HL-60 (cell line): ENCODE data around the gene MACF1.

Experiments
- DNase-seq, 2 experiments: peaks; one replicate each; pipeline ENCODE4 v3.0.0-alpha.2; 2010 to 2020; ENCODE audit warnings: low read depth in 1 of 2, low spot score in 1 of 2
- H3K27ac ChIP-seq: fragments of 250-450 bp; sonication (Bioruptor Pico); replicated peaks from 2 replicates; pipeline ENCODE4 v1.5.1; 2020; ENCODE audit warnings: mild to moderate bottlenecking, moderate library complexity
- H3K27me3 ChIP-seq: fragments of 250-450 bp; sonication (Bioruptor Pico); 2 replicates; pipeline ENCODE4 v1.5.1; 2021; ENCODE audit warnings: mild to moderate bottlenecking, moderate library complexity; ENCODE audit not compliant: insufficient read depth, poor library complexity, severe bottlenecking
- H3K4me3 ChIP-seq: replicated peaks from 2 replicates; pipeline ENCODE4 v1.5.1; 2011; ENCODE audit warnings: mild to moderate bottlenecking, control low read depth, low read length; ENCODE audit not compliant: insufficient read depth
- CTCF ChIP-seq: IDR thresholded peaks from one replicate; pipeline ENCODE4 v1.5.1; 2011; ENCODE audit warnings: low read length, control low read depth, inconsistent platforms; ENCODE audit not compliant: insufficient read depth
- GABPA ChIP-seq: IDR thresholded peaks from 2 replicates; pipeline ENCODE4 v1.6.1; 2012; ENCODE audit warnings: low read depth
- POLR2AphosphoS5 ChIP-seq: IDR thresholded peaks from 2 replicates; pipeline ENCODE4 v1.6.1; 2012; ENCODE audit warnings: low read depth
- REST ChIP-seq: IDR thresholded peaks from 2 replicates; pipeline ENCODE4 v1.6.1; 2012; ENCODE audit warnings: low read depth; ENCODE audit not compliant: insufficient replicate concordance
- SPI1 ChIP-seq: IDR thresholded peaks from 2 replicates; pipeline ENCODE4 v1.6.1; 2012; ENCODE audit warnings: low read depth, mild to moderate bottlenecking, borderline replicate concordance

MACF1 gene

GRCh38 chr1:39398278-39399021 is 194.0 kb downstream of the MACF1 start:
- DNase-seq = peak; percentile 58 to 79
- TF ChIP-seq POLR2AphosphoS5 (peak; percentile 58), CTCF (no peak)
- Histone ChIP-seq H3K4me3 (no peak overlapping the region), H3K27ac (no peak overlapping the region), H3K27me3 (no peaks in the 10 kb centered on the region)

- Histone ChIP-seq H3K27ac (no peak overlapping the region), H3K4me3 (no peak overlapping the region), H3K27me3 (no peaks in the 10 kb centered on the region)
- no peak for TF ChIP-seq REST
- TF ChIP-seq POLR2AphosphoS5 = no peak
- no peak for TF ChIP-seq GABPA
- no peak for TF ChIP-seq SPI1
- TF ChIP-seq CTCF = no peak
- DNase-seq = no peak
These were observed 196.6 kb downstream of the MACF1 start for GRCh38 chr1:39401106-39401505.

GRCh38 chr1:39404876-39405275 is 200.4 kb downstream of the MACF1 start:
- Histone ChIP-seq H3K4me3 (no peak overlapping the region), H3K27ac (no peak overlapping the region), H3K27me3 (no peaks in the 10 kb centered on the region)
- no peak for TF ChIP-seq CTCF
- no peak for TF ChIP-seq GABPA
- TF ChIP-seq POLR2AphosphoS5 = no peak
- TF ChIP-seq SPI1 = no peak
- TF ChIP-seq REST = no peak
- DNase-seq = no peak

- Histone ChIP-seq H3K27ac (no peak overlapping the region), H3K4me3 (no peak overlapping the region), H3K27me3 (no peaks in the 10 kb centered on the region)
- no peak for TF ChIP-seq SPI1
- TF ChIP-seq CTCF = no peak
- no peak for TF ChIP-seq REST
- TF ChIP-seq POLR2AphosphoS5 = no peak
- no peak for TF ChIP-seq GABPA
- no peak for DNase-seq
These were observed 200.9 kb downstream of the MACF1 start for GRCh38 chr1:39405358-39405757.
